Measurements from ENCODE around the gene GMIP. TPM values are rescaled to one million over a fixed set of nuclear protein-coding genes. Genes with fewer than 3 reads are reported as not detected.
"Not testable (repeated sequence)": the region's sequence is repeated elsewhere in the genome, so short reads cannot be mapped to it uniquely, and the experiment has no call there.

The GMIP gene
- total RNA-seq, 1 donor from 2014 or later = 3.7 TPM

- H3K9ac ChIP-seq (ENCODE audit: low read depth in 1 of 3, low read length in 3 of 3); H3K9me3 ChIP-seq (ENCODE audit: control insufficient read depth in 3 of 3, low read length in 3 of 3); H3K4me3 ChIP-seq (ENCODE audit: low read length in 3 of 3); H3K27ac ChIP-seq (ENCODE audit: low read depth, low read length); H3K36me3 ChIP-seq (ENCODE audit: control insufficient read depth in 3 of 3, insufficient read depth in 3 of 3, low read length in 3 of 3); H3K4me1 ChIP-seq (ENCODE audit: control insufficient read depth in 3 of 3, insufficient read depth in 3 of 3, low read length in 3 of 3); H3K27me3 ChIP-seq (ENCODE audit: control insufficient read depth in 3 of 3, insufficient read depth in 3 of 3, low read length in 3 of 3): not testable (repeated sequence)
Observed at GRCh38 chr19:19598728-19599451, 44.6 kb downstream of the GMIP start.

DNA sequence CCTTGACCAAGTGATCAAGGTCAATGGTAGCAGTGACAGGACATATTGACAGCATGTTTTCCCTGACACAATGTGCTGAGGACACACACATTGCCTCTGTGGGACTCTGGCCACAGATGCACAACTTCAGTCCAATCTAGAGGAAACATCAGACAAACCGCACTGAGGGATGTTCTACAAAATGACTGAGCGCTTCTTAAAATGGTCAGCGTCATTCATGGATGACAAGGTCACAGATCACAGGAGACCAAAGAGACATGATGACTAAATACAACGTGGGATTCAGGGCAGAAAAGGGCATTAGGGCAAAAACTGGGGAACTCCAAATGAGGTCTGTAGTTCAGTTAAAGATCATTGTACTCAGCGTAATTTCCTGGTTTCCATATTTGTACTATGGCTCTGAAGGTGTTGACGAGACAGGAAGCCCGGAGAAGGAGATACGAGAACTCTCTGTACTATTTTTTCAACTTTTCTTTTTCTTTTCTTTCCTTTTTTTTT, 45.6 kb downstream of the GMIP start:
- Histone ChIP-seq H3K27me3 (ENCODE audit: control insufficient read depth in 3 of 3, insufficient read depth in 3 of 3, low read length in 3 of 3) (peaks cover 0 to 2% (median 0%) of the 10 kb centered on the region in 3 donors), H3K27ac (ENCODE audit: low read depth, low read length) (no peak overlapping the region), H3K4me1 (ENCODE audit: control insufficient read depth in 3 of 3, insufficient read depth in 3 of 3, low read length in 3 of 3) (peaks cover 0 to 3% (median 0%) of the 10 kb centered on the region in 3 donors), H3K36me3 (ENCODE audit: control insufficient read depth in 3 of 3, insufficient read depth in 3 of 3, low read length in 3 of 3) (no peaks in the 10 kb centered on the region), H3K9me3 (ENCODE audit: control insufficient read depth in 3 of 3, low read length in 3 of 3) (no peaks in the 10 kb centered on the region), H3K9ac (ENCODE audit: low read depth in 1 of 3, low read length in 3 of 3) (no peak overlapping the region), H3K4me3 (ENCODE audit: low read length in 3 of 3) (no peak overlapping the region)

DNA sequence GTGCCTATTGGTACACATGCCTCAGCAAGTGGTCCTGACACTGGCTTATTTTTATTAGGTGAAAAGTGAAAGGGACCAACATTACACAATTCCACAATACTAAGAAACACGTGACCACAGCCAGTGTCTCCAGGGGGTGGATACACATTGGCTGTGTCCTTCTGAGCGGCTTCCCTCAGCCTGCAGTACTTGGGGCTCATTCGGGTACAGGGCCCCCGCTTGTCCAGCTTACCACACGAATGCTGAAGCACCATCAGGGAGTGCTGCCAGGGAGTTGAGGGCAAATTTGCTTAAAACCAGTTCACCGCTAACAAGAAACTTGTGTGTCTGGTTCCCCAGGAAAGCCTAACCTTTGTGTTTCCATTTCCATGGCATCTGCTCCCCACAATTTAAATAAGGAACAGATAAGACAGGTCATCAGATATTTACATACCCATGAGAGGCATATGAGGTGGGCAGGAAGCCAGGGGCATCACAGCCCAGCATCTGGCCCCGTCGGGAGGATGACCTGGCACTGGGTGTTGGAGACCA, 48.2 kb downstream of the GMIP start:
- no peaks in the 10 kb centered on the region for H3K9me3 ChIP-seq (ENCODE audit: control insufficient read depth in 3 of 3, low read length in 3 of 3)
- no peaks in the 10 kb centered on the region for H3K36me3 ChIP-seq (ENCODE audit: control insufficient read depth in 3 of 3, insufficient read depth in 3 of 3, low read length in 3 of 3)
- no peak overlapping the region for H3K4me3 ChIP-seq (ENCODE audit: low read length in 3 of 3)
- H3K4me1 ChIP-seq (ENCODE audit: control insufficient read depth in 3 of 3, insufficient read depth in 3 of 3, low read length in 3 of 3) = peaks cover 0 to 8% (median 6%) of the 10 kb centered on the region in 3 donors
- H3K27me3 ChIP-seq (ENCODE audit: control insufficient read depth in 3 of 3, insufficient read depth in 3 of 3, low read length in 3 of 3) = peaks cover 0 to 2% (median 0%) of the 10 kb centered on the region in 3 donors
- no peak overlapping the region for H3K27ac ChIP-seq (ENCODE audit: low read depth, low read length)
- no peak overlapping the region for H3K9ac ChIP-seq (ENCODE audit: low read depth in 1 of 3, low read length in 3 of 3)

GRCh38 chr19:19594381-19594780, 49.1 kb downstream of the GMIP start:
- peaks cover 0 to 2% (median 0%) of the 10 kb centered on the region in 3 donors for H3K27me3 ChIP-seq (ENCODE audit: control insufficient read depth in 3 of 3, insufficient read depth in 3 of 3, low read length in 3 of 3)
- no peak overlapping the region for H3K9ac ChIP-seq (ENCODE audit: low read depth in 1 of 3, low read length in 3 of 3)
- no peaks in the 10 kb centered on the region for H3K36me3 ChIP-seq (ENCODE audit: control insufficient read depth in 3 of 3, insufficient read depth in 3 of 3, low read length in 3 of 3)
- H3K4me3 ChIP-seq (ENCODE audit: low read length in 3 of 3) = no peak overlapping the region
- H3K9me3 ChIP-seq (ENCODE audit: control insufficient read depth in 3 of 3, low read length in 3 of 3) = no peaks in the 10 kb centered on the region
- H3K27ac ChIP-seq (ENCODE audit: low read depth, low read length) = no peak overlapping the region
- peaks cover 0 to 8% (median 6%) of the 10 kb centered on the region in 3 donors for H3K4me1 ChIP-seq (ENCODE audit: control insufficient read depth in 3 of 3, insufficient read depth in 3 of 3, low read length in 3 of 3)

DNA sequence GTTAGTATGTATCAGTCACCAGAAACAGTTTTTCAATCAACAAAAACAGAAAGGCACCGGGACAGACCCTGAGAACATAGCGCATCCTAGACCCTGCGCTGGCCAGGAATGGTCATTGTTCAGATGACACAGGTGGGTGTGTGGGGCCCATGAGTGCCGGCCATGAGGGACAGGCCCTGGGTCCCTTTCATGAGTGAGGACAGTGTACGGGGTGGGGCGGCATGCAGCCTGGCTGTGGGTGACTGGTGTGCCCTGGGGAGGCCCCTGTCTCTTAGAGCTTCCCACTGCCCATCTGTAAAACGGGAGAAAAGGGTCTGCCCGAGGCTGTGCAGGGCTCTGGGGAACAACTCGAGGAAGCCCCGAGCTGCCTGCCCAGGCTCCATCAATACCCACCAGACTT, 50.8 kb downstream of the GMIP start:
- no peak overlapping the region for H3K27ac ChIP-seq (ENCODE audit: low read depth, low read length)
- peaks cover 0 to 2% (median 0%) of the 10 kb centered on the region in 3 donors for H3K27me3 ChIP-seq (ENCODE audit: control insufficient read depth in 3 of 3, insufficient read depth in 3 of 3, low read length in 3 of 3)
- H3K36me3 ChIP-seq (ENCODE audit: control insufficient read depth in 3 of 3, insufficient read depth in 3 of 3, low read length in 3 of 3) = no peaks in the 10 kb centered on the region
- H3K4me1 ChIP-seq (ENCODE audit: control insufficient read depth in 3 of 3, insufficient read depth in 3 of 3, low read length in 3 of 3) = peaks cover 0 to 8% (median 6%) of the 10 kb centered on the region in 3 donors
- H3K9me3 ChIP-seq (ENCODE audit: control insufficient read depth in 3 of 3, low read length in 3 of 3) = no peaks in the 10 kb centered on the region
- H3K4me3 ChIP-seq (ENCODE audit: low read length in 3 of 3) = no peak overlapping the region
- no peak overlapping the region for H3K9ac ChIP-seq (ENCODE audit: low read depth in 1 of 3, low read length in 3 of 3)

- Histone ChIP-seq H3K36me3 (ENCODE audit: control insufficient read depth in 3 of 3, insufficient read depth in 3 of 3, low read length in 3 of 3) (no peaks in the 10 kb centered on the region), H3K4me1 (ENCODE audit: control insufficient read depth in 3 of 3, insufficient read depth in 3 of 3, low read length in 3 of 3) (peaks cover 0 to 8% (median 6%) of the 10 kb centered on the region in 3 donors), H3K9me3 (ENCODE audit: control insufficient read depth in 3 of 3, low read length in 3 of 3) (no peaks in the 10 kb centered on the region), H3K4me3 (ENCODE audit: low read length in 3 of 3) (no peak overlapping the region), H3K27me3 (ENCODE audit: control insufficient read depth in 3 of 3, insufficient read depth in 3 of 3, low read length in 3 of 3) (peaks cover 0 to 2% (median 0%) of the 10 kb centered on the region in 3 donors), H3K9ac (ENCODE audit: low read depth in 1 of 3, low read length in 3 of 3) (no peak overlapping the region), H3K27ac (ENCODE audit: low read depth, low read length) (no peak overlapping the region)
Observed at GRCh38 chr19:19591133-19591825, 52.2 kb downstream of the GMIP start.

DNA sequence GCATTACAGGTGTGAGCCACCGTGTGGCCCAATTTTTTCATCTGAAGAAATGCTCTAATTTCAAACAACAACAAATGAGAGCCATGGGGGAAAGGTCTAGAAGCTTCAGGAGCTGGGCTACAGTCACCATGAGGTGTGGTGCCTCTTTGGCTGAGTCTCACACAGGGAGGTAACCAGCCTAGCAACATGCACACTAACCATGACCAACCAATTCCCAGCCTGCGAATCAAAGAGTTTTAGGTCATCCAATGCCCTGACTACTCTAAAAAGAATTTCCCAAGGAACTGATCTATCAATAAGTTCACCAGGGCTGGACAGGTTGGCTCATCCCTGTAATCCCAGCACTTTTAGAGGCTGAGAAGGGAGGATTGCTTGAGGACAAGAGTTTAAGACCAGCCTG, 54.9 kb downstream of the GMIP start:
- H3K27me3 ChIP-seq (ENCODE audit: control insufficient read depth in 3 of 3, insufficient read depth in 3 of 3, low read length in 3 of 3) = no peaks in the 10 kb centered on the region
- no peak overlapping the region for H3K9ac ChIP-seq (ENCODE audit: low read depth in 1 of 3, low read length in 3 of 3)
- H3K4me3 ChIP-seq (ENCODE audit: low read length in 3 of 3) = no peak overlapping the region
- H3K4me1 ChIP-seq (ENCODE audit: control insufficient read depth in 3 of 3, insufficient read depth in 3 of 3, low read length in 3 of 3) = peaks cover 0 to 8% (median 3%) of the 10 kb centered on the region in 3 donors
- no peaks in the 10 kb centered on the region for H3K9me3 ChIP-seq (ENCODE audit: control insufficient read depth in 3 of 3, low read length in 3 of 3)
- H3K36me3 ChIP-seq (ENCODE audit: control insufficient read depth in 3 of 3, insufficient read depth in 3 of 3, low read length in 3 of 3) = no peaks in the 10 kb centered on the region
- H3K27ac ChIP-seq (ENCODE audit: low read depth, low read length) = no peak overlapping the region

- Histone ChIP-seq H3K27ac (ENCODE audit: low read depth, low read length) (no peak overlapping the region), H3K4me3 (ENCODE audit: low read length in 3 of 3) (no peak overlapping the region), H3K4me1 (ENCODE audit: control insufficient read depth in 3 of 3, insufficient read depth in 3 of 3, low read length in 3 of 3) (peaks cover 0 to 8% (median 3%) of the 10 kb centered on the region in 3 donors), H3K9me3 (ENCODE audit: control insufficient read depth in 3 of 3, low read length in 3 of 3) (no peaks in the 10 kb centered on the region), H3K36me3 (ENCODE audit: control insufficient read depth in 3 of 3, insufficient read depth in 3 of 3, low read length in 3 of 3) (no peaks in the 10 kb centered on the region), H3K27me3 (ENCODE audit: control insufficient read depth in 3 of 3, insufficient read depth in 3 of 3, low read length in 3 of 3) (no peaks in the 10 kb centered on the region), H3K9ac (ENCODE audit: low read depth in 1 of 3, low read length in 3 of 3) (no peak overlapping the region)
Observed at GRCh38 chr19:19587771-19588170, 55.7 kb downstream of the GMIP start.

- no peaks in the 10 kb centered on the region for H3K27me3 ChIP-seq (ENCODE audit: control insufficient read depth in 3 of 3, insufficient read depth in 3 of 3, low read length in 3 of 3)
- no peaks in the 10 kb centered on the region for H3K36me3 ChIP-seq (ENCODE audit: control insufficient read depth in 3 of 3, insufficient read depth in 3 of 3, low read length in 3 of 3)
- H3K9me3 ChIP-seq (ENCODE audit: control insufficient read depth in 3 of 3, low read length in 3 of 3) = no peaks in the 10 kb centered on the region
- H3K27ac ChIP-seq (ENCODE audit: low read depth, low read length) = no peak overlapping the region
- H3K4me1 ChIP-seq (ENCODE audit: control insufficient read depth in 3 of 3, insufficient read depth in 3 of 3, low read length in 3 of 3) = no peaks in the 10 kb centered on the region
- H3K9ac ChIP-seq (ENCODE audit: low read depth in 1 of 3, low read length in 3 of 3) = no peak overlapping the region
- H3K4me3 ChIP-seq (ENCODE audit: low read length in 3 of 3) = no peak overlapping the region
Observed at GRCh38 chr19:19584356-19584755, 59.1 kb downstream of the GMIP start.

DNA sequence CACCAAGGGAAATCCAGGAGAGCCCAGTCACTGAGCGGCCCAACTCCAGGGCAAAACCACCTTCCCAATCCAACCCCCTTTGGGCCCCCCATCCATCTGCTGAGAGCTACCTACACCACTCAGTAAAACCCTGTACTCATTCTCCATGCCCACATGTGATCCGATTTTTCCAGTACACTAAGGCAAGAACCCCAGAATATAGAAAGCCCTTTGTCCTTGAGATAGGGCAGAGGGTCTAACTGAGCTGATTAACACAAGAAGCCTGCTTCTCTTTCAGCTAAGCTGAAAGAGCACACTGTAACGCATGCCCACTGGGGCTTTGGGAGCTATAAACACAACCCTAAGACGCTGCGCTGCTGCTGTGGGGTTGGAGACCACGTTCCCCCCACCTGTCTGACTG, 61.0 kb downstream of the GMIP start:
- H3K4me3 ChIP-seq (ENCODE audit: low read length in 3 of 3) = no peak overlapping the region
- H3K4me1 ChIP-seq (ENCODE audit: control insufficient read depth in 3 of 3, insufficient read depth in 3 of 3, low read length in 3 of 3) = no peaks in the 10 kb centered on the region
- no peaks in the 10 kb centered on the region for H3K9me3 ChIP-seq (ENCODE audit: control insufficient read depth in 3 of 3, low read length in 3 of 3)
- no peak overlapping the region for H3K9ac ChIP-seq (ENCODE audit: low read depth in 1 of 3, low read length in 3 of 3)
- no peak overlapping the region for H3K27ac ChIP-seq (ENCODE audit: low read depth, low read length)
- H3K36me3 ChIP-seq (ENCODE audit: control insufficient read depth in 3 of 3, insufficient read depth in 3 of 3, low read length in 3 of 3) = no peaks in the 10 kb centered on the region
- H3K27me3 ChIP-seq (ENCODE audit: control insufficient read depth in 3 of 3, insufficient read depth in 3 of 3, low read length in 3 of 3) = no peaks in the 10 kb centered on the region
